Panc1 (cell line): ENCODE measurements around the gene LRRC4B.

Experiments
- POLR2AphosphoS5 ChIP-seq: IDR thresholded peaks from 2 replicates; pipeline ENCODE4 v1.6.1; 2012; ENCODE audit warnings: mild to moderate bottlenecking, low read depth, low read length, moderate library complexity
- SIN3A ChIP-seq: IDR thresholded peaks from 2 replicates; pipeline ENCODE4 v1.6.1; 2012; ENCODE audit warnings: low read depth, mild to moderate bottlenecking, low read length, moderate library complexity, borderline replicate concordance; ENCODE audit not compliant: insufficient read depth
- TCF7L2 ChIP-seq: IDR thresholded peaks from 2 replicates; pipeline ENCODE4 v1.6.1; 2011; ENCODE audit warnings: mild to moderate bottlenecking, low read depth, low read length, inconsistent platforms
- TF ChIP-seq, protein P1 (sequence below): fragments of 450-650 bp; IDR thresholded peaks from 2 replicates; pipeline ENCODE4 v1.5.1; 2017; ENCODE audit warnings: mild to moderate bottlenecking
- TF ChIP-seq, protein P2 (sequence below), 2 experiments: IDR thresholded peaks; 2 replicates each; pipeline ENCODE4 v1.6.1; 2011 to 2012; ENCODE audit warnings: low read depth in 2 of 2, control low read depth in 1 of 2, low read length in 1 of 2, mild to moderate bottlenecking in 1 of 2, moderate library complexity in 1 of 2; ENCODE audit not compliant: insufficient read depth in 1 of 2

DNA sequence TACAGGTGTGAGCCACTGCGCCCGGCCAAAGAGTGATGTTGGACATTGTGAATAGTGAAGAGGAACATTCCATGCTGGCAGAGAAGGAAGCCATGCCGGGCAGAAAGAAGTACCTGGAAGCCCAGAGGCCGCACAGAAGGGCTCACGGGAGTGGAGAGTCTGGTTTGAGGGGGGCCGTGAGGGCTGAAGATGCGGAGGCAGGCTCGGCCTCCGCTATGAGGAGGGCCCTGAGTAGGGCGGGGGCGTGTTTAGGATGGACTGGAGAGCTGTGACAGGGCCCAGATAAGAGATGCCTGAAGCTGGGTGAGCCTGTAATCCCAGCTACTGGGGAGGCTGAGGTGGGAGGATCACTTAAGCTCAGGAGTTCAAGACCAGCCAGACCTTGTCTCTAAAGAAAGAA is 58.9 kb downstream of the LRRC4B start:
- TF ChIP-seq, protein P1, sequence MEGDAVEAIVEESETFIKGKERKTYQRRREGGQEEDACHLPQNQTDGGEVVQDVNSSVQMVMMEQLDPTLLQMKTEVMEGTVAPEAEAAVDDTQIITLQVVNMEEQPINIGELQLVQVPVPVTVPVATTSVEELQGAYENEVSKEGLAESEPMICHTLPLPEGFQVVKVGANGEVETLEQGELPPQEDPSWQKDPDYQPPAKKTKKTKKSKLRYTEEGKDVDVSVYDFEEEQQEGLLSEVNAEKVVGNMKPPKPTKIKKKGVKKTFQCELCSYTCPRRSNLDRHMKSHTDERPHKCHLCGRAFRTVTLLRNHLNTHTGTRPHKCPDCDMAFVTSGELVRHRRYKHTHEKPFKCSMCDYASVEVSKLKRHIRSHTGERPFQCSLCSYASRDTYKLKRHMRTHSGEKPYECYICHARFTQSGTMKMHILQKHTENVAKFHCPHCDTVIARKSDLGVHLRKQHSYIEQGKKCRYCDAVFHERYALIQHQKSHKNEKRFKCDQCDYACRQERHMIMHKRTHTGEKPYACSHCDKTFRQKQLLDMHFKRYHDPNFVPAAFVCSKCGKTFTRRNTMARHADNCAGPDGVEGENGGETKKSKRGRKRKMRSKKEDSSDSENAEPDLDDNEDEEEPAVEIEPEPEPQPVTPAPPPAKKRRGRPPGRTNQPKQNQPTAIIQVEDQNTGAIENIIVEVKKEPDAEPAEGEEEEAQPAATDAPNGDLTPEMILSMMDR = no peak
- TF ChIP-seq POLR2AphosphoS5 (no peak), SIN3A (no peak), TCF7L2 (no peak)
- TF ChIP-seq, protein P2, sequence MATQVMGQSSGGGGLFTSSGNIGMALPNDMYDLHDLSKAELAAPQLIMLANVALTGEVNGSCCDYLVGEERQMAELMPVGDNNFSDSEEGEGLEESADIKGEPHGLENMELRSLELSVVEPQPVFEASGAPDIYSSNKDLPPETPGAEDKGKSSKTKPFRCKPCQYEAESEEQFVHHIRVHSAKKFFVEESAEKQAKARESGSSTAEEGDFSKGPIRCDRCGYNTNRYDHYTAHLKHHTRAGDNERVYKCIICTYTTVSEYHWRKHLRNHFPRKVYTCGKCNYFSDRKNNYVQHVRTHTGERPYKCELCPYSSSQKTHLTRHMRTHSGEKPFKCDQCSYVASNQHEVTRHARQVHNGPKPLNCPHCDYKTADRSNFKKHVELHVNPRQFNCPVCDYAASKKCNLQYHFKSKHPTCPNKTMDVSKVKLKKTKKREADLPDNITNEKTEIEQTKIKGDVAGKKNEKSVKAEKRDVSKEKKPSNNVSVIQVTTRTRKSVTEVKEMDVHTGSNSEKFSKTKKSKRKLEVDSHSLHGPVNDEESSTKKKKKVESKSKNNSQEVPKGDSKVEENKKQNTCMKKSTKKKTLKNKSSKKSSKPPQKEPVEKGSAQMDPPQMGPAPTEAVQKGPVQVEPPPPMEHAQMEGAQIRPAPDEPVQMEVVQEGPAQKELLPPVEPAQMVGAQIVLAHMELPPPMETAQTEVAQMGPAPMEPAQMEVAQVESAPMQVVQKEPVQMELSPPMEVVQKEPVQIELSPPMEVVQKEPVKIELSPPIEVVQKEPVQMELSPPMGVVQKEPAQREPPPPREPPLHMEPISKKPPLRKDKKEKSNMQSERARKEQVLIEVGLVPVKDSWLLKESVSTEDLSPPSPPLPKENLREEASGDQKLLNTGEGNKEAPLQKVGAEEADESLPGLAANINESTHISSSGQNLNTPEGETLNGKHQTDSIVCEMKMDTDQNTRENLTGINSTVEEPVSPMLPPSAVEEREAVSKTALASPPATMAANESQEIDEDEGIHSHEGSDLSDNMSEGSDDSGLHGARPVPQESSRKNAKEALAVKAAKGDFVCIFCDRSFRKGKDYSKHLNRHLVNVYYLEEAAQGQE (IDR thresholded peaks at IDR 0.05; ENCODE audit: insufficient read depth in 1 of 2, low read depth in 2 of 2, low read length in 1 of 2) = no peak
